Measurements from ENCODE around the gene SEMA4D.

SEMA4D gene

GRCh38 chr9:89364666-89365531, 133.0 kb downstream of the SEMA4D start:
- no peak for DNase-seq

GRCh38 chr9:89363921-89364665, 133.8 kb downstream of the SEMA4D start:
- no peak for DNase-seq

- DNase-seq: no peak
Measured at GRCh38 chr9:89363311-89363670, 134.6 kb downstream of the SEMA4D start.

- no peak for DNase-seq
Measured at GRCh38 chr9:89362647-89363310, 135.1 kb downstream of the SEMA4D start.

GRCh38 chr9:89361816-89362646, 135.9 kb downstream of the SEMA4D start:
- DNase-seq: no peak

- no peak for DNase-seq
Measured at GRCh38 chr9:89361031-89361430, 136.9 kb downstream of the SEMA4D start.

- no peak for DNase-seq
Measured at GRCh38 chr9:89360465-89360864, 137.4 kb downstream of the SEMA4D start.

- DNase-seq: no peak
Measured at GRCh38 chr9:89359751-89360261, 138.1 kb downstream of the SEMA4D start.

GRCh38 chr9:89358985-89359384, 138.9 kb downstream of the SEMA4D start:
- peak; percentile 36 for DNase-seq

GRCh38 chr9:89358376-89358916, 139.5 kb downstream of the SEMA4D start:
- no peak for DNase-seq

- no peak for DNase-seq
Measured at GRCh38 chr9:89357331-89358197, 140.3 kb downstream of the SEMA4D start.

GRCh38 chr9:89356782-89357181, 141.1 kb downstream of the SEMA4D start:
- no peak for DNase-seq

- no peak for DNase-seq
Measured at GRCh38 chr9:89354471-89354870, 143.4 kb downstream of the SEMA4D start.

- DNase-seq: no peak
Measured at GRCh38 chr9:89353989-89354388, 143.9 kb downstream of the SEMA4D start.

- no peak for DNase-seq
Measured at GRCh38 chr9:89352874-89353649, 144.9 kb downstream of the SEMA4D start.

- DNase-seq: no peak
Measured at GRCh38 chr9:89352451-89352850, 145.5 kb downstream of the SEMA4D start.

- DNase-seq: no peak
Measured at GRCh38 chr9:89351584-89352300, 146.2 kb downstream of the SEMA4D start.

- no peak for DNase-seq
Measured at GRCh38 chr9:89350988-89351557, 146.8 kb downstream of the SEMA4D start.

- DNase-seq: no peak
Measured at GRCh38 chr9:89349607-89350006, 148.3 kb downstream of the SEMA4D start.

Measured in NCI-H345 (cell line).